Choroid plexus epithelial cell (primary cell): ENCODE results near the gene NKAIN2.

Source experiments
- DNase-seq: peaks from one replicate; pipeline ENCODE4 v3.0.0-alpha.2; 2010; ENCODE audit warnings: low read depth
- H3K4me3 ChIP-seq: 2 replicates; pipeline ENCODE4 v1.5.1; 2011; ENCODE audit warnings: low read depth, mild to moderate bottlenecking, control low read depth, low read length, moderate library complexity
- CTCF ChIP-seq: conservative IDR thresholded peaks from 2 replicates; pipeline ENCODE4 v1.5.1; 2011; ENCODE audit warnings: low read depth, mild to moderate bottlenecking, control low read depth, inconsistent platforms, low read length, moderate library complexity

The NKAIN2 gene

GRCh38 chr6:123873974-123874373, 70.3 kb downstream of the NKAIN2 start:
- TF ChIP-seq CTCF = no peak
- DNase-seq = no peak

GRCh38 chr6:123875784-123876183, 72.1 kb downstream of the NKAIN2 start:
- no peak for DNase-seq
- TF ChIP-seq CTCF = no peak
- no peak overlapping the region for H3K4me3 ChIP-seq

More at GRCh38 chr6:123873974-123874373, 70.3 kb downstream of the NKAIN2 start:
- no peak overlapping the region for H3K4me3 ChIP-seq

GRCh38 chr6:123879749-123880148, 76.1 kb downstream of the NKAIN2 start:
- TF ChIP-seq CTCF = no peak
- H3K4me3 ChIP-seq = no peak overlapping the region
- DNase-seq = no peak

- no peak for TF ChIP-seq CTCF
- H3K4me3 ChIP-seq = no peak overlapping the region
- DNase-seq = peak; percentile 3
These were observed 85.3 kb downstream of the NKAIN2 start for GRCh38 chr6:123888771-123889513.

- H3K4me3 ChIP-seq = no peak overlapping the region
- no peak for TF ChIP-seq CTCF
- DNase-seq = no peak
These were observed 91.7 kb downstream of the NKAIN2 start for GRCh38 chr6:123895346-123895745.

GRCh38 chr6:123895806-123896205, 92.1 kb downstream of the NKAIN2 start:
- DNase-seq = no peak
- TF ChIP-seq CTCF = no peak

GRCh38 chr6:123896869-123897268, 93.2 kb downstream of the NKAIN2 start:
- no peak for DNase-seq
- H3K4me3 ChIP-seq = no peak overlapping the region
- TF ChIP-seq CTCF = no peak

More at GRCh38 chr6:123895806-123896205, 92.1 kb downstream of the NKAIN2 start:
- no peak overlapping the region for H3K4me3 ChIP-seq
